ENCODE data around the gene USP9Y. TPM values are rescaled to one million over a fixed set of nuclear protein-coding genes. Genes with fewer than 3 reads are reported as not detected.

Gene USP9Y
- total and polyA plus RNA-seq, 2 donors (not counting 3 experiments of a cell fraction or from before 2014, with no cell fraction given) = 13.6 to 17.4 TPM

- no peak for FAIRE-seq
- CTCF ChIA-PET = no interaction called here
Measured at GRCh38 chrY:12855791-12856275, 154.8 kb downstream of the USP9Y start.

GRCh38 chrY:12867960-12868359 is 166.9 kb downstream of the USP9Y start:
- Histone ChIP-seq H3K4me1 (ENCODE audit: control insufficient read depth, extremely low read depth, insufficient read depth, low read length) (no peaks in the 10 kb centered on the region), H3K9me3 (replicated peaks; ENCODE audit: control insufficient read depth, insufficient read depth, low read length) (no peaks in the 10 kb centered on the region), H3K9ac (replicated peaks; ENCODE audit: extremely low read depth, insufficient read depth, low read length) (no peak overlapping the region), H3K4me3 (replicated peaks in 1 of 3; ENCODE audit: insufficient read depth in 1 of 3, low read depth in 1 of 3, low read length in 3 of 3) (no peak overlapping the region), H3K36me3 (ENCODE audit: control insufficient read depth in 2 of 2, extremely low read depth in 1 of 2, insufficient read depth in 2 of 2, low read length in 2 of 2) (no peaks in the 10 kb centered on the region), H2AFZ (ENCODE audit: low read depth, low read length) (no peak overlapping the region), H3K27ac (ENCODE audit: insufficient read depth, low read depth, low read length) (no peak overlapping the region), H3K79me2 (ENCODE audit: control insufficient read depth, insufficient read depth, low read length) (no peaks in the 10 kb centered on the region), H3K27me3 (ENCODE audit: control insufficient read depth in 2 of 2, insufficient read depth in 2 of 2, low read length in 2 of 2) (no peaks in the 10 kb centered on the region), H3K9me1 (replicated peaks; ENCODE audit: control insufficient read depth, extremely low read depth, insufficient read depth, low read length) (no peaks in the 10 kb centered on the region), H3K4me2 (ENCODE audit: insufficient read depth, low read length) (no peak overlapping the region), H4K20me1 (replicated peaks; ENCODE audit: control insufficient read depth, extremely low read depth, insufficient read depth, low read length) (no peaks in the 10 kb centered on the region)
- CTCF ChIA-PET = no interaction called here
- dilution Hi-C loops (cut with MboI; ENCODE audit: extremely low pct_ligation_motif_present, low sequenced_read_pairs) = no loop called here
- intact Hi-C loops (cut with micrococcal nuclease) = no loop called here
- TF ChIP-seq CTCF (IDR thresholded peaks at IDR 0.05; ENCODE audit: extremely low read depth in 1 of 2, insufficient read depth in 1 of 2, low read depth in 1 of 2, low read length in 2 of 2) (no peak), MAX (IDR thresholded peaks at IDR 0.05; ENCODE audit: insufficient read depth, insufficient read length) (no peak), MYC (IDR thresholded peaks at IDR 0.05; ENCODE audit: low read depth, low read length) (no peak), JUN (IDR thresholded peaks at IDR 0.05; ENCODE audit: borderline replicate concordance, insufficient read depth, insufficient read length, low read depth) (no peak), GATA2 (IDR thresholded peaks at IDR 0.05; ENCODE audit: insufficient read depth, insufficient read length, low read depth, low read length) (no peak), FOS (IDR thresholded peaks at IDR 0.05; ENCODE audit: borderline replicate concordance, insufficient read depth, low read length) (no peak), POLR2AphosphoS5 (IDR thresholded peaks at IDR 0.05; ENCODE audit: insufficient read depth, low read depth, low read length) (no peak), POLR2A (IDR thresholded peaks at IDR 0.05; ENCODE audit: low read depth, low read length) (no peak)
- FAIRE-seq = no peak
- no TSS peak for BruUV-seq (replicated peaks)
- POLR2A ChIA-PET = no interaction called here
- DNase-seq (ENCODE audit: low read depth, low spot score) = no peak

More at GRCh38 chrY:12855791-12856275, 154.8 kb downstream of the USP9Y start:
- Histone ChIP-seq H3K9ac (replicated peaks; ENCODE audit: extremely low read depth, insufficient read depth, low read length) (no peak overlapping the region), H3K4me2 (ENCODE audit: insufficient read depth, low read length) (no peak overlapping the region), H3K36me3 (ENCODE audit: control insufficient read depth in 2 of 2, extremely low read depth in 1 of 2, insufficient read depth in 2 of 2, low read length in 2 of 2) (no peaks in the 10 kb centered on the region), H3K4me3 (replicated peaks in 1 of 3; ENCODE audit: insufficient read depth in 1 of 3, low read depth in 1 of 3, low read length in 3 of 3) (no peak overlapping the region), H3K27me3 (ENCODE audit: control insufficient read depth in 2 of 2, insufficient read depth in 2 of 2, low read length in 2 of 2) (no peaks in the 10 kb centered on the region), H3K9me1 (replicated peaks; ENCODE audit: control insufficient read depth, extremely low read depth, insufficient read depth, low read length) (no peaks in the 10 kb centered on the region), H3K27ac (ENCODE audit: insufficient read depth, low read depth, low read length) (no peak overlapping the region), H3K4me1 (ENCODE audit: control insufficient read depth, extremely low read depth, insufficient read depth, low read length) (no peaks in the 10 kb centered on the region), H3K9me3 (replicated peaks; ENCODE audit: control insufficient read depth, insufficient read depth, low read length) (no peaks in the 10 kb centered on the region), H3K79me2 (ENCODE audit: control insufficient read depth, insufficient read depth, low read length) (no peaks in the 10 kb centered on the region), H2AFZ (ENCODE audit: low read depth, low read length) (no peak overlapping the region), H4K20me1 (replicated peaks; ENCODE audit: control insufficient read depth, extremely low read depth, insufficient read depth, low read length) (no peaks in the 10 kb centered on the region)
- DNase-seq (ENCODE audit: low read depth, low spot score) = no peak
- POLR2A ChIA-PET = no interaction called here
- TF ChIP-seq GATA2 (IDR thresholded peaks at IDR 0.05; ENCODE audit: insufficient read depth, insufficient read length, low read depth, low read length) = no peak
- intact Hi-C loops (cut with micrococcal nuclease) = no loop called here
- BruUV-seq (replicated peaks) = no TSS peak
- dilution Hi-C loops (cut with MboI; ENCODE audit: extremely low pct_ligation_motif_present, low sequenced_read_pairs) = no loop called here
